Lower leg skin (tissue), 4 donors: Measurements from ENCODE around the gene SLC22A6. TPM values are rescaled to one million over a fixed set of nuclear protein-coding genes. Genes with fewer than 3 reads are reported as not detected.

Experiments used
- DNase-seq, 2 donors: peaks; one replicate each; pipeline ENCODE4 v3.0.0-alpha.2; 2019; ENCODE audit warnings: low spot score in 2 of 2
- H3K4me3 ChIP-seq: fragments of 200-600 bp; sonication (generic); 2 replicates; pipeline ENCODE4 v1.5.1; 2017; ENCODE audit warnings: mild to moderate bottlenecking, low read depth; ENCODE audit not compliant: poor library complexity, severe bottlenecking
- CTCF ChIP-seq, 3 donors: fragments of 450-650 bp; IDR thresholded peaks; one replicate each; pipeline ENCODE4 v1.5.1; 2016; ENCODE audit warnings: antibody characterized with exemption in 3 of 3, mild to moderate bottlenecking in 3 of 3, moderate library complexity in 2 of 3
- POLR2A ChIP-seq, 2 donors: fragments of 450-650 bp; IDR thresholded peaks; one replicate each; pipeline ENCODE4 v1.6.1; 2016 to 2017; ENCODE audit warnings: antibody characterized with exemption in 2 of 2, mild to moderate bottlenecking in 1 of 2, moderate library complexity in 1 of 2
- WGBS, 2 donors: methylation state at CpG; one replicate each; pipeline ENCODE4 v1.1.5; 2018; 5-methylcytosine and 5-hydroxymethylcytosine counted together
- intact Hi-C: fragments of 100-400 bp; cut with DNase I; formaldehyde crosslinking; loops from one replicate; pipeline ENCODE4 v1.15.0; 2023; ENCODE audit warnings: low total_unique reads
- total RNA-seq, 4 donors: library from RNA; depleted of rRNA; stranded (reverse); fragments of >200 nt; gene quantifications; one replicate each; pipeline ENCODE4 v1.1.0, GENCODE V29; 2016

The SLC22A6 gene
- total RNA-seq, 4 donors from 2014 or later: not detected

GRCh38 chr11:62928011-62928410, 56.8 kb downstream of the SLC22A6 start:
- intact Hi-C loops: no loop called here
- no peak for TF ChIP-seq CTCF (IDR thresholded peaks at IDR 0.05)
- TF ChIP-seq POLR2A (IDR thresholded peaks at IDR 0.05): no peak
- WGBS, 2 donors: 48 to 50% methylated on average over 13 of the region's 13 CpGs

GRCh38 chr11:62926680-62927455, 57.9 kb downstream of the SLC22A6 start:
- no peak for DNase-seq
- no peak overlapping the region for H3K4me3 ChIP-seq
- TF ChIP-seq POLR2A (IDR thresholded peaks at IDR 0.05) (no peak), CTCF (IDR thresholded peaks at IDR 0.05) (no peak)
- intact Hi-C loops: no loop called here
- WGBS, 2 donors: 52 to 54% methylated on average over 50 to 51 of the region's 53 CpGs

More at GRCh38 chr11:62928011-62928410, 56.8 kb downstream of the SLC22A6 start:
- DNase-seq: no peak
- no peak overlapping the region for H3K4me3 ChIP-seq

Other genes starting within 250 kb of the SLC22A6 start
- 10 to 100 TPM; 13.4 to 35.4 (median 19.0) TPM for gene ZBTB3, start 230.8 kb downstream of the SLC22A6 start, total RNA-seq
- 10 to 100 TPM; 51.5 to 71.0 (median 57.2) TPM for gene POLR2G, start 223.4 kb downstream of the SLC22A6 start, total RNA-seq
- gene TAF6L, start 213.6 kb downstream of the SLC22A6 start, total RNA-seq: 10 to 100 TPM; 21.0 to 79.2 (median 38.2) TPM
- 10 to 100 TPM; 62.9 to 82.6 (median 81.0) TPM for gene TMEM179B, start 197.6 kb downstream of the SLC22A6 start, total RNA-seq
- gene TMEM223, start 193.0 kb downstream of the SLC22A6 start, total RNA-seq: 10 to 100 TPM; 12.9 to 41.4 (median 21.0) TPM
- 100 to 1,000 TPM in 1 of 4 donors, 10 to 100 TPM in 3; 56.6 to 114 (median 79.6) TPM for gene NXF1, start 179.5 kb downstream of the SLC22A6 start, total RNA-seq
- gene STX5, start 152.9 kb downstream of the SLC22A6 start, total RNA-seq: 10 to 100 TPM; 30.0 to 47.4 (median 38.4) TPM
- not detected for gene TEX54, start 152.1 kb downstream of the SLC22A6 start, total RNA-seq
- gene WDR74, start 145.4 kb downstream of the SLC22A6 start, total RNA-seq: 10 to 100 TPM; 49.7 to 93.8 (median 64.3) TPM
- gene SLC3A2, start 104.1 kb downstream of the SLC22A6 start, total RNA-seq: 100 to 1,000 TPM; 175 to 190 (median 187) TPM
- gene CHRM1, start 63.6 kb downstream of the SLC22A6 start, total RNA-seq: 1 to 10 TPM; 1.5 to 7.6 (median 4.5) TPM
- not detected for gene SLC22A8, start 30.9 kb upstream of the SLC22A6 start, total RNA-seq
- gene SLC22A24, start 159.3 kb upstream of the SLC22A6 start, total RNA-seq: not detected